Uterus (tissue), 2 donors: ENCODE data around the gene FREM1.

Source experiments
- CTCF ChIP-seq, 4 experiments: fragments of 200-600 bp in 2 of 4; fragments of 450-650 bp in 2 of 4; sonication (generic) in 2 of 4; IDR thresholded peaks; one replicate each; pipeline ENCODE4 v1.5.1; 2016 to 2019; ENCODE audit warnings: antibody characterized with exemption in 4 of 4, mild to moderate bottlenecking in 2 of 4, moderate library complexity in 1 of 4
- POLR2A ChIP-seq, 2 donors: fragments of 450-650 bp; IDR thresholded peaks; one replicate each; pipeline ENCODE4 v1.6.1; 2016; ENCODE audit warnings: antibody characterized with exemption in 2 of 2, mild to moderate bottlenecking in 1 of 2, moderate library complexity in 1 of 2

- TF ChIP-seq CTCF (IDR thresholded peaks at IDR 0.05) (no peak), POLR2A (IDR thresholded peaks at IDR 0.05) (no peak)
Observed at GRCh38 chr9:14722391-14723035, 187.7 kb downstream of the FREM1 start, which contains the start of gene CER1.
